ENCODE results near the gene CD302. TPM values are rescaled to one million over a fixed set of nuclear protein-coding genes. Genes with fewer than 3 reads are reported as not detected.
"Not testable (repeated sequence)": the region's sequence is repeated elsewhere in the genome, so short reads cannot be mapped to it uniquely, and the experiment has no call there.

The CD302 gene
- total and polyA plus RNA-seq, 9 donors, result 37.8 to 86.0 (median 59.7) TPM

DNA sequence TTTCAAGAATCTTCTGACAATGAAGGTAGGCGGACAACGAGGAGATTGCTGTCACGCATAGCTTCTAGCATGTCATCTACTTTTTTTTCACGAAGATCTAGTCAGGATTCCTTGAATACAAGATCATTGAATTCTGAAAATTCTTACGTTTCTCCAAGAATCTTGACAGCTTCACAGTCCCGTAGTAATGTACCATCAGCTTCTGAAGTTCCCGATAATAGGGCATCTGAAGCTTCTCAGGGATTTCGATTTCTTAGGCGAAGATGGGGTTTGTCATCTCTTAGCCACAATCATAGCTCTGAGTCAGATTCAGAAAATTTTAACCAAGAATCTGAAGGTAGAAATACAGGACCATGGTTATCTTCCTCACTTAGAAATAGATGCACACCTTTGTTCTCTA is 49.9 kb downstream of the CD302 start:
- Histone ChIP-seq H3K9me3 (no peaks in the 10 kb centered on the region), H3K4me3 (no peak overlapping the region), H3K27ac (no peak overlapping the region), H3K27me3 (no peaks in the 10 kb centered on the region), H3K36me3 (no peaks in the 10 kb centered on the region), H3K4me1 (ENCODE audit: insufficient read depth) (peaks cover 4% of the 10 kb centered on the region)
- 97 to 98% (median 97%) methylated on average over 9 of the region's 9 CpGs for WGBS, 3 donors
- intact Hi-C loops (cut with DNase I), result no loop called here
- no peak for DNase-seq
- TF ChIP-seq EP300 (IDR thresholded peaks at IDR 0.05) (no peak), POLR2A (IDR thresholded peaks at IDR 0.05) (no peak)
- TF ChIP-seq, protein P1, sequence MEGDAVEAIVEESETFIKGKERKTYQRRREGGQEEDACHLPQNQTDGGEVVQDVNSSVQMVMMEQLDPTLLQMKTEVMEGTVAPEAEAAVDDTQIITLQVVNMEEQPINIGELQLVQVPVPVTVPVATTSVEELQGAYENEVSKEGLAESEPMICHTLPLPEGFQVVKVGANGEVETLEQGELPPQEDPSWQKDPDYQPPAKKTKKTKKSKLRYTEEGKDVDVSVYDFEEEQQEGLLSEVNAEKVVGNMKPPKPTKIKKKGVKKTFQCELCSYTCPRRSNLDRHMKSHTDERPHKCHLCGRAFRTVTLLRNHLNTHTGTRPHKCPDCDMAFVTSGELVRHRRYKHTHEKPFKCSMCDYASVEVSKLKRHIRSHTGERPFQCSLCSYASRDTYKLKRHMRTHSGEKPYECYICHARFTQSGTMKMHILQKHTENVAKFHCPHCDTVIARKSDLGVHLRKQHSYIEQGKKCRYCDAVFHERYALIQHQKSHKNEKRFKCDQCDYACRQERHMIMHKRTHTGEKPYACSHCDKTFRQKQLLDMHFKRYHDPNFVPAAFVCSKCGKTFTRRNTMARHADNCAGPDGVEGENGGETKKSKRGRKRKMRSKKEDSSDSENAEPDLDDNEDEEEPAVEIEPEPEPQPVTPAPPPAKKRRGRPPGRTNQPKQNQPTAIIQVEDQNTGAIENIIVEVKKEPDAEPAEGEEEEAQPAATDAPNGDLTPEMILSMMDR (IDR thresholded peaks at IDR 0.05), result no peak

DNA sequence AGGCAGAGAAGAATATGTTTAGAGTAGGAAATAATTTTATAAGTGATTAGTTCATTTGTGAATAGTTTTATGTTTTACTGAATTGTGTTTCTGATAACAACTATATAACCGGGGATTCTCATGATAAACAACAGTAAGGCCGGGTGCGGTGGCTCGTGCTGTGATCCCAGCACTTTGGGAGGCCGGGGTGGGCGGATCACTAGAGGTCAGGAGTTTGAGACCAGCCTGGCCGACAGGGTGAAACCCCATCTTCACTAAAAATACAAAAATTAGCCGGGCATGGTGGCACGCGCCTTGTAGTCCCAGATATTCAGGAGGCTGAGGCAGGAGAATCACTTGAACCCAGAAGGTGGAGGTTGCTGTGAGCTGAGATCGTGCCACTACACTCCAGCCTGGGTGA is 52.8 kb downstream of the CD302 start:
- intact Hi-C loops (cut with DNase I); H3K4me1 ChIP-seq (ENCODE audit: insufficient read depth); DNase-seq; H3K4me3 ChIP-seq; H3K27me3 ChIP-seq; H3K9me3 ChIP-seq; H3K27ac ChIP-seq; H3K36me3 ChIP-seq: not testable (repeated sequence)
- WGBS, 3 donors, result 74 to 93% (median 91%) methylated on average over 11 of the region's 11 CpGs

DNA sequence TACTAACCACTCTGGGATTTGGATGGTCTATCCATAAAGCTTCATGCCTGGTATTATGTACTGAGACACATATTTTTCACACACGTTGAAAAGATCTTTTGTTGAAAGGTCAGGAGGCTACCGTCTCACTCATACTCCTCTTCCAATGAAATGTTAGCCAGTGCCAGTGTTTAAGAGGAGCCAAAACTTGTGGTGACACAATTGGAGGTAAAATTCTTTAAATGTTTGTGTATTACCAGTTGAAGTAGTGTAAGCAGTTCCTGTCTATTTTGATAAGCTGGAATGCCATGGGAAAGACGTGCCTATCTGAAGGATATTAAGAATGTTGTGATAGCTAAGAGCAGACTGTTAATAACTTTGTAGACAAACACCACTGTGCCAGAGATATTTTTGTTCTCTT is 53.6 kb downstream of the CD302 start:
- Histone ChIP-seq H3K27ac (no peak overlapping the region), H3K36me3 (no peaks in the 10 kb centered on the region), H3K4me1 (ENCODE audit: insufficient read depth) (peaks cover 4% of the 10 kb centered on the region), H3K27me3 (no peaks in the 10 kb centered on the region), H3K9me3 (no peaks in the 10 kb centered on the region), H3K4me3 (no peak overlapping the region)
- intact Hi-C loops (cut with DNase I), result no loop called here
- no peak for DNase-seq
- 6 to 21% (median 12%) methylated on average over 3 of the region's 3 CpGs for WGBS, 3 donors
- TF ChIP-seq POLR2A (IDR thresholded peaks at IDR 0.05) (no peak), EP300 (IDR thresholded peaks at IDR 0.05) (no peak)
- TF ChIP-seq, protein P1 (IDR thresholded peaks at IDR 0.05), result no peak

DNA sequence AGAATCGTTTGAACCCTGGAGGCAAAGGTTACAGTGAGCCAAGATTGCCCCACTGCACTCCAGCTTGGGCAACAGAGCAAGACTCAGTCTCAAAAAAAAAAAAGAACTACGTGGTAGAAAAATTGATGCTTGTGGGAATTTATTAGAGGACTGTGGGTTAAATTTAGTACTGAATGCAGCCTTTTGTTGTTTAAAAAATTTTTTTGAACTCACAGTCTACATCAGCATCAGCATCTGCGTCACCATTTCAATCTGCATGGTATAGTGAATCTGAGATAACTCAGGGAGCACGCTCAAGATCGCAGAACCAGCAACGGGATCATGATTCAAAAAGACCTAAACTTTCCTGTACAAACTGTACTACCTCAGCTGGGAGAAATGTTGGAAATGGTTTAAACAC is 55.2 kb downstream of the CD302 start:
- no peak overlapping the region for H3K27ac ChIP-seq
- no peaks in the 10 kb centered on the region for H3K27me3 ChIP-seq
- H3K36me3 ChIP-seq, result no peaks in the 10 kb centered on the region
- H3K4me3 ChIP-seq, result no peak overlapping the region
- WGBS, 3 donors, result 94 to 95% (median 94%) methylated on average over 6 of the region's 6 CpGs
- TF ChIP-seq, protein P1 (IDR thresholded peaks at IDR 0.05), result no peak
- TF ChIP-seq POLR2A (IDR thresholded peaks at IDR 0.05) (no peak), EP300 (IDR thresholded peaks at IDR 0.05) (no peak)
- intact Hi-C loops (cut with DNase I), result no loop called here
- DNase-seq, result no peak
- H3K4me1 ChIP-seq (ENCODE audit: insufficient read depth), result peaks cover 5% of the 10 kb centered on the region
- H3K9me3 ChIP-seq, result no peaks in the 10 kb centered on the region

DNA sequence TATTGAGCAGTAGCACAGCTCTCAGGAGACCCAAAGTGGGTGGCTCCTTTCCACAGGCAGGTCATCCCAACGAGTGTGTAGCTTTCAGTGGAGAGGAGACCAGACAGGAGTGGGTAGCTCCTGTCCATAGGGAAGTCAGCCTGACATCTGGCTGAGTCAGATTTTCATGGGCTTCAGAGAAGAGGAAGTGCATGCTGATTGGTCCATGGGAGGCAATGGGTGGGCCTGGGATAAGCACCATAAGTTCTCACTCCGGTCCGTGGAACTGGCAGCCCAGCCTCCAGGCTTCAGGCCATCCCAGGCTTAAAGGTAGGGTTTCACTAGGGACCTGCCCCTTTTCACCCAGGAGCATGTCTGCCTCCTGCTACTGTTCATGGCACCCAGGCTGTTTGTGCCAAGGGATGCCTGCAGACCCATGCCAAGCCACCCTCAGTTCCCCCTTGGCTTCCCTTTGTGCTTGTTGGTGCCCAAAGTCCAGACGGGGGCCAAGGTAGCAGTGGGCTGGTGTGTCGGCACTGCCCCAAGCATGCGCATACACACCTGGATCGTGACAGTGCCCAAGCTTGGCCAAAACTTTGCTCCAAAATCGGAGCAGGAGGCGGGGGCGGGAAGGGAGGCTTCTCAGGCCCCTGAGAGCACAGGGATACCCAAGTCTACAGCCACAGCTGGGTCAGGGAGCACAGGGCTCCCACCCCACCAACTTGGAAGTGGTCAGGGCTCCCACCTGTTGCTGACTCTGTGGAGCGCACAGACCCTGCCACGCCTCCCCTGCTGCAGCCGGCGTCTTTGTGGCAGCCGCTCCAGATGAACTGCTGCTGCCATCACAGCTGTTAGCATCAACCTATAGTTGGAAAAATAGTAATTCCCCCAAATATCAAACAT is 59.3 kb downstream of the CD302 start:
- Histone ChIP-seq H3K27me3 (no peaks in the 10 kb centered on the region), H3K36me3 (no peaks in the 10 kb centered on the region), H3K4me3 (no peak overlapping the region), H3K9me3 (no peaks in the 10 kb centered on the region), H3K27ac (no peak overlapping the region), H3K4me1 (ENCODE audit: insufficient read depth) (peaks cover 6% of the 10 kb centered on the region)
- 91 to 94% (median 92%) methylated on average over 15 of the region's 15 CpGs for WGBS, 3 donors
- DNase-seq, result no peak
- TF ChIP-seq, protein P1 (IDR thresholded peaks at IDR 0.05), result no peak
- no peak for TF ChIP-seq EP300 (IDR thresholded peaks at IDR 0.05)
- TF ChIP-seq POLR2A (IDR thresholded peaks at IDR 0.05), result no peak
- intact Hi-C loops (cut with DNase I), result no loop called here

All from ovary (tissue), 9 donors.